Measurements from ENCODE around the gene PHC2. TPM values are rescaled to one million over a fixed set of nuclear protein-coding genes. Genes with fewer than 3 reads are reported as not detected.

The PHC2 gene
- total and polyA plus RNA-seq, 9 of the 15 experiments (the other 6 are each of a cell fraction or from before 2014, with no cell fraction given), result 3.1 to 67.6 (median 34.6) TPM

GRCh38 chr1:33471416-33471815 is 40.5 kb upstream of the PHC2 start:
- WGBS (ENCODE audit: insufficient coverage, low coverage, missing lambda C conversion rate), result 53% methylated on average over 4 of the region's 4 CpGs
- H3K4me3 ChIP-seq, result no peak overlapping the region
- peaks cover 3 to 5% of the 10 kb centered on the region in 2 experiments; a peak in 3 of 5 replicates for H3K4me1 ChIP-seq (replicated peaks in 1 of 2; ENCODE audit: control insufficient read depth in 2 of 2, insufficient read depth in 2 of 2, low read length in 2 of 2)
- TF ChIP-seq NONO (IDR thresholded peaks at IDR 0.05; ENCODE audit: low read depth in 2 of 2, low read length in 1 of 2), result no peak
- no peak for TF ChIP-seq C11orf30 (IDR thresholded peaks at IDR 0.05; ENCODE audit: low read depth)
- no peak for TF ChIP-seq NUFIP1 (IDR thresholded peaks at IDR 0.05; ENCODE audit: partially characterized antibody)
- no peak for TF ChIP-seq ZNF174 (CRISPR knock-in tag; IDR thresholded peaks at IDR 0.05)
- no peak for TF ChIP-seq KLF1 (tag; IDR thresholded peaks at IDR 0.05)
- no peak for TF ChIP-seq COPS2 (conservative IDR thresholded peaks at IDR 0.05)
- no peak for TF ChIP-seq RFX1 (IDR thresholded peaks at IDR 0.05)
- TF ChIP-seq ETS2 (tag; IDR thresholded peaks at IDR 0.05; ENCODE audit: borderline replicate concordance, poor library complexity, severe bottlenecking), result no peak
- no peak for TF ChIP-seq SMAD4 (CRISPR knock-in tag; conservative IDR thresholded peaks at IDR 0.05)
- TF ChIP-seq USF1 (CRISPR knock-in tag; IDR thresholded peaks at IDR 0.05), result no peak
- TF ChIP-seq GATA2 (CRISPR knock-in tag; IDR thresholded peaks at IDR 0.05), result no peak
- TF ChIP-seq NBN (IDR thresholded peaks at IDR 0.05; ENCODE audit: low read depth), result no peak
- no peak for TF ChIP-seq KDM5B (IDR thresholded peaks at IDR 0.05; ENCODE audit: insufficient replicate concordance, low read depth, low read length)
- no peak for TF ChIP-seq NCOA4 (IDR thresholded peaks at IDR 0.05; ENCODE audit: partially characterized antibody)
- no peak for TF ChIP-seq HMG20A (CRISPR knock-in tag; conservative IDR thresholded peaks at IDR 0.05)
- H3K27me3 ChIP-seq (ENCODE audit: control insufficient read depth in 2 of 2, insufficient read depth in 2 of 2, low read length in 2 of 2), result peaks cover 0 to 16% of the 10 kb centered on the region in 2 experiments; a peak in 2 of 5 replicates
- BruUV-seq (replicated peaks), result no TSS peak
- in situ Hi-C loops (cut with MboI), result no loop called here
- H2AFZ ChIP-seq (ENCODE audit: low read depth, low read length), result peak overlapping the region; percentile 97
- no peak for FAIRE-seq
- H3K9me1 ChIP-seq (ENCODE audit: control insufficient read depth, insufficient read depth, low read length), result no peaks in the 10 kb centered on the region
- H4K20me1 ChIP-seq (replicated peaks; ENCODE audit: control insufficient read depth, insufficient read depth, low read length), result no peaks in the 10 kb centered on the region
- no peaks in the 10 kb centered on the region for H3K36me3 ChIP-seq (ENCODE audit: control insufficient read depth, insufficient read depth, low read length)
- ChIA-PET POLR2A (interaction anchor here (0.5 to 1.3 kb wide), 3 partner anchors 9 to 18 kb away, joined by 3 to 6 read pairs (median 3); no protein-coding TSS in a partner anchor), CTCF (ENCODE audit: low intra/inter-chr PET ratio) (interaction anchor here (2.0 to 2.3 kb wide), 2 partner anchors 176 to 376 kb away, joined by 7 to 15 read pairs; no protein-coding TSS in a partner anchor)
- no peak for DNase-seq (ENCODE audit: extremely low read depth in 1 of 4, low spot score in 3 of 4)
- ATAC-seq, result no peak
- H3K9ac ChIP-seq (ENCODE audit: insufficient read depth in 1 of 2, low read depth in 2 of 2, low read length in 2 of 2), result peak overlapping the region in 1 of 2 experiments; percentile 39; a peak in 1 of 4 replicates
- intact Hi-C loops (cut with micrococcal nuclease), result loop anchor here (5.0 to 10.0 kb wide), 3 partner anchors 99 to 337 kb away; no protein-coding TSS in a partner anchor
- H3K9me3 ChIP-seq (replicated peaks; ENCODE audit: control insufficient read depth, insufficient read depth, low read depth, low read length), result no peaks in the 10 kb centered on the region
- H3K27ac ChIP-seq (ENCODE audit: extremely low read depth, low read depth, low read length), result no peak overlapping the region
- peaks cover 4% of the 10 kb centered on the region; the same call in 1 of the 3 replicates for H3K79me2 ChIP-seq (ENCODE audit: control insufficient read depth, insufficient read depth, low read length)
- H3K4me2 ChIP-seq (ENCODE audit: insufficient read depth, low read length), result peak overlapping the region; percentile 89; the same call in 1 of the 2 replicates

Measured in K562 (cell line).